RWPE1 (cell line): ENCODE data around the gene CYB5D1.

ENCODE experiments used
- CTCF ChIA-PET: fragments of 350-600 bp; sonication (Branson Sonifier 250); formaldehyde crosslinking; extraction: SDS; loops from one replicate; lab custom pipeline; 2021; lab: Yijun Ruan, JAX
- POLR2A ChIA-PET: fragments of 400-600 bp; formaldehyde crosslinking; extraction: SDS; loops from one replicate; lab custom pipeline; 2020; ENCODE audit warnings: antibody characterized with exemption; ENCODE audit not compliant: low non-redundant PET; lab: Yijun Ruan, JAX
- DNase-seq: peaks from one replicate; pipeline ENCODE4 v3.0.0; 2012; ENCODE audit warnings: low spot score
- H3K27ac ChIP-seq: fragments of 450-650 bp; 2 replicates; pipeline ENCODE4 v1.5.1; 2017
- CTCF ChIP-seq: fragments of 450-650 bp; conservative IDR thresholded peaks from 2 replicates; pipeline ENCODE4 v1.5.1; 2017; ENCODE audit warnings: low read depth, mild to moderate bottlenecking

CYB5D1 gene

GRCh38 chr17:7887482-7888183, 29.8 kb downstream of the CYB5D1 start:
- CTCF ChIA-PET, result no interaction called here
- TF ChIP-seq CTCF, result no peak
- POLR2A ChIA-PET, result interaction anchor here (0.7 kb wide), 1 partner anchor 56 kb away, joined by 3 read pairs; no protein-coding TSS in a partner anchor
- peak; percentile 97 for DNase-seq
- peak overlapping the region; percentile 98 for H3K27ac ChIP-seq

- peak within 1 kb of the TSS; percentile 98 for H3K27ac ChIP-seq
- no peak for DNase-seq
- CTCF ChIA-PET, result interaction anchor here (0.6 to 1.2 kb wide), 4 partner anchors 22 to 158 kb away, joined by 3 to 4 read pairs (median 4); no protein-coding TSS in a partner anchor
- TF ChIP-seq CTCF, result no peak
- POLR2A ChIA-PET, result interaction anchor here (0.7 kb wide), 1 partner anchor 55 kb away, joined by 3 read pairs; no protein-coding TSS in a partner anchor
Measured at GRCh38 chr17:7888184-7888920, 30.5 kb downstream of the CYB5D1 start, which contains the start of gene CHD3. CHD3 (plus strand) TSS chr17:7888789; CDS start chr17:7889001, 212 bp downstream.

GRCh38 chr17:7889166-7889955, 31.6 kb downstream of the CYB5D1 start:
- DNase-seq, result peak; percentile 82
- CTCF ChIA-PET, result interaction anchor here (0.6 to 1.2 kb wide), 5 partner anchors 22 to 159 kb away, joined by 3 to 4 read pairs (median 3); no protein-coding TSS in a partner anchor
- POLR2A ChIA-PET, result no interaction called here
- TF ChIP-seq CTCF, result peak; percentile 30; the same call in 1 of the 2 replicates
- peak overlapping the region; percentile 98 for H3K27ac ChIP-seq

GRCh38 chr17:7893187-7893880, 35.5 kb downstream of the CYB5D1 start:
- no peak for DNase-seq
- no peak for TF ChIP-seq CTCF
- CTCF ChIA-PET, result interaction anchor here (0.6 kb wide), 1 partner anchor 96 kb away, joined by 3 read pairs; no protein-coding TSS in a partner anchor
- H3K27ac ChIP-seq, result no peak overlapping the region
- POLR2A ChIA-PET, result no interaction called here

GRCh38 chr17:7894226-7894625, 36.4 kb downstream of the CYB5D1 start:
- no peak for TF ChIP-seq CTCF
- no peak overlapping the region for H3K27ac ChIP-seq
- DNase-seq, result no peak
- ChIA-PET POLR2A (no interaction called here), CTCF (no interaction called here)
